ENCODE data around the gene ULBP2. TPM values are rescaled to one million over a fixed set of nuclear protein-coding genes. Genes with fewer than 3 reads are reported as not detected.

Gene ULBP2
- total and polyA plus RNA-seq, 2 of the 8 experiments (the other 6 are each of a cell fraction or from before 2014, with no cell fraction given) = 0.05 TPM; not detected in 1

DNA sequence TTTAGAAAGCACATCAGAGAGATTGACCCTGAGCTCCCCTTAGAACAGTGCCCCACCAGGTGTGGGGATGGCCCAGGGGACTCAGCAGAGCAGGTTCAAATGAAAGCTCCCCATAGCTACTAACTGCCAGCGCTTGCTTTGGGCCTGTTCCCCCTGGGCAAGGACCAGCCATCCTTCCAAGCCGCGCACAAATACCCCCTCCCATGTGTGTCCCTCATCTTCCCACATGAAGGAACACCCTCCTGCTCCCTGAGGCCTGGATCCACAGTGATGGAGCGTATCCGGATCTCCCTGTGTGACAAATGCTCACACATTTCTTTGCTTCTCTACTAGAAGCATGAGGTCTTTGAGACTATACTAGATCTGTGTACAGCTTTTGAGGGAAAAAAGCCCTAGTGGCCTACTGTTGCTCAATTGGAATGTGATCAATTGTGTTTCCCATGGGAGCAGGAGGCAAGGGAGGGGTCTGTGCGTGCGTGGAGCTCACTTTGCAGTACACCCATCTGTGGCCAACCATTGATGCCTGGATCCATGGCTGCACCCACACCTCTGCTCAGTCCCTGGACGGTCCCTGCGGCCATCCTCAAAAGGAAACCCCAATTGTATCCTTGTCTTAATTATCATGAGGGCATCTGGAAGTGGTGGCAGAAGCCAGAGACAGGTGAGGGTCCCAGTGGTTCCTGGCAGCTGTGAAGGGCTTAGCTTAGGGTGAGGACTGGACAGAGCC is 17.4 kb upstream of the ULBP2 start (continued):
- TF ChIP-seq, protein P1, sequence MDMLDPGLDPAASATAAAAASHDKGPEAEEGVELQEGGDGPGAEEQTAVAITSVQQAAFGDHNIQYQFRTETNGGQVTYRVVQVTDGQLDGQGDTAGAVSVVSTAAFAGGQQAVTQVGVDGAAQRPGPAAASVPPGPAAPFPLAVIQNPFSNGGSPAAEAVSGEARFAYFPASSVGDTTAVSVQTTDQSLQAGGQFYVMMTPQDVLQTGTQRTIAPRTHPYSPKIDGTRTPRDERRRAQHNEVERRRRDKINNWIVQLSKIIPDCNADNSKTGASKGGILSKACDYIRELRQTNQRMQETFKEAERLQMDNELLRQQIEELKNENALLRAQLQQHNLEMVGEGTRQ (IDR thresholded peaks at IDR 0.05; ENCODE audit: low read length) = no peak

Data from H1 (cell line).